Ishikawa (cell line): ENCODE measurements around the gene MED12.

Source experiments
- CEBPB ChIP-seq: IDR thresholded peaks from 2 replicates; pipeline ENCODE4 v1.6.1; 2012
- CREB1 ChIP-seq: IDR thresholded peaks from 2 replicates; pipeline ENCODE4 v1.6.1; 2012; ENCODE audit warnings: low read depth
- EP300 ChIP-seq: IDR thresholded peaks from 2 replicates; pipeline ENCODE4 v1.6.1; 2012; ENCODE audit warnings: borderline replicate concordance
- FOXM1 ChIP-seq: IDR thresholded peaks from 2 replicates; pipeline ENCODE4 v1.6.1; 2012; ENCODE audit warnings: low read depth, borderline replicate concordance
- NFIC ChIP-seq: IDR thresholded peaks from 2 replicates; pipeline ENCODE4 v1.6.1; 2012
- RAD21 ChIP-seq: IDR thresholded peaks from 2 replicates; pipeline ENCODE4 v1.6.1; 2012; ENCODE audit warnings: low read depth
- REST ChIP-seq: IDR thresholded peaks from 2 replicates; pipeline ENCODE4 v1.6.1; 2012; ENCODE audit warnings: low read depth, mild to moderate bottlenecking
- TAF1 ChIP-seq: IDR thresholded peaks from 2 replicates; pipeline ENCODE4 v1.6.1; 2012; ENCODE audit warnings: low read depth, mild to moderate bottlenecking
- TEAD4 ChIP-seq: IDR thresholded peaks from 2 replicates; pipeline ENCODE4 v1.6.1; 2012
- ZBTB7A ChIP-seq: IDR thresholded peaks from 2 replicates; pipeline ENCODE4 v1.6.1; 2012; ENCODE audit warnings: low read depth
- TF ChIP-seq, protein P1 (sequence below): IDR thresholded peaks from 2 replicates; pipeline ENCODE4 v1.6.1; 2012
- TF ChIP-seq, protein P2 (sequence below): IDR thresholded peaks from 2 replicates; pipeline ENCODE4 v1.6.1; 2012

- no peak for TF ChIP-seq TEAD4
- TF ChIP-seq, protein P1, sequence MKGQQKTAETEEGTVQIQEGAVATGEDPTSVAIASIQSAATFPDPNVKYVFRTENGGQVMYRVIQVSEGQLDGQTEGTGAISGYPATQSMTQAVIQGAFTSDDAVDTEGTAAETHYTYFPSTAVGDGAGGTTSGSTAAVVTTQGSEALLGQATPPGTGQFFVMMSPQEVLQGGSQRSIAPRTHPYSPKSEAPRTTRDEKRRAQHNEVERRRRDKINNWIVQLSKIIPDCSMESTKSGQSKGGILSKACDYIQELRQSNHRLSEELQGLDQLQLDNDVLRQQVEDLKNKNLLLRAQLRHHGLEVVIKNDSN: no peak
- TF ChIP-seq FOXM1: no peak
- TF ChIP-seq NFIC: no peak
- TF ChIP-seq ZBTB7A: no peak
- TF ChIP-seq CEBPB: no peak
- TF ChIP-seq RAD21: no peak
- TF ChIP-seq REST: no peak
- no peak for TF ChIP-seq CREB1
- TF ChIP-seq EP300: no peak
- TF ChIP-seq TAF1: no peak
- TF ChIP-seq, protein P2, sequence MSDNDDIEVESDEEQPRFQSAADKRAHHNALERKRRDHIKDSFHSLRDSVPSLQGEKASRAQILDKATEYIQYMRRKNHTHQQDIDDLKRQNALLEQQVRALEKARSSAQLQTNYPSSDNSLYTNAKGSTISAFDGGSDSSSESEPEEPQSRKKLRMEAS: no peak
Measured at GRCh38 chrX:71162981-71163380, 44.6 kb downstream of the MED12 start.
